HL-60 (cell line): ENCODE results near the gene EGFR.

Experiments
- GABPA ChIP-seq: IDR thresholded peaks from 2 replicates; pipeline ENCODE4 v1.6.1; 2012; ENCODE audit warnings: low read depth
- POLR2AphosphoS5 ChIP-seq: IDR thresholded peaks from 2 replicates; pipeline ENCODE4 v1.6.1; 2012; ENCODE audit warnings: low read depth
- TF ChIP-seq, protein P1 (sequence below): IDR thresholded peaks from one replicate; pipeline ENCODE4 v1.5.1; 2011; ENCODE audit warnings: low read length, control low read depth, inconsistent platforms; ENCODE audit not compliant: insufficient read depth
- TF ChIP-seq, protein P2 (sequence below): IDR thresholded peaks from 2 replicates; pipeline ENCODE4 v1.6.1; 2012; ENCODE audit warnings: low read depth; ENCODE audit not compliant: insufficient replicate concordance

DNA sequence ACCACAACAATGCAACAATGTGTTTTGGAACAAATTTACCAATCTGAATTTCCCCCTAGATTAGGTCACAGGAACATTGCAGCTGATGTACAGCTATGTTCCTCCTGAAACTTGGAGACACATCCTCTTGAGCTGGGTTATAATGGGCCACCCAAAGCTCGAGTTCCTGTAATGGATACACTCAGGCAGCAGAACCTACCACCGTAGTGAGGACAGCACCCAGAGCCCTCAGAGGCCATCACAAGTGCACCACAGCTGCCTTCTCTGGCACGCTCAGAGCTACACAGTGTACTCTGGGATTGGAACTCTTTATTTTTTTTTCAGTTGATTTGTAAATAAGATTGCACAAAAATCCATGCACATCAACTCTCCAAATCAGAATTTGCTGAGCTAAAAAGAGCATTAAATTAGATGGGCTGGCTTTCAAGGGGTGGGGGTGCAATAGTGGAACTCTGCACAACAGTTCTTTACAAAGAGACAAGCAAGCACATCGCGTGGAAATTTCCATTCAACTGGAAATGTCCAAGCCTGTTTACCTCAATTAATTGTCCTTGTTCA is 56.7 kb downstream of the EGFR start:
- TF ChIP-seq, protein P1, sequence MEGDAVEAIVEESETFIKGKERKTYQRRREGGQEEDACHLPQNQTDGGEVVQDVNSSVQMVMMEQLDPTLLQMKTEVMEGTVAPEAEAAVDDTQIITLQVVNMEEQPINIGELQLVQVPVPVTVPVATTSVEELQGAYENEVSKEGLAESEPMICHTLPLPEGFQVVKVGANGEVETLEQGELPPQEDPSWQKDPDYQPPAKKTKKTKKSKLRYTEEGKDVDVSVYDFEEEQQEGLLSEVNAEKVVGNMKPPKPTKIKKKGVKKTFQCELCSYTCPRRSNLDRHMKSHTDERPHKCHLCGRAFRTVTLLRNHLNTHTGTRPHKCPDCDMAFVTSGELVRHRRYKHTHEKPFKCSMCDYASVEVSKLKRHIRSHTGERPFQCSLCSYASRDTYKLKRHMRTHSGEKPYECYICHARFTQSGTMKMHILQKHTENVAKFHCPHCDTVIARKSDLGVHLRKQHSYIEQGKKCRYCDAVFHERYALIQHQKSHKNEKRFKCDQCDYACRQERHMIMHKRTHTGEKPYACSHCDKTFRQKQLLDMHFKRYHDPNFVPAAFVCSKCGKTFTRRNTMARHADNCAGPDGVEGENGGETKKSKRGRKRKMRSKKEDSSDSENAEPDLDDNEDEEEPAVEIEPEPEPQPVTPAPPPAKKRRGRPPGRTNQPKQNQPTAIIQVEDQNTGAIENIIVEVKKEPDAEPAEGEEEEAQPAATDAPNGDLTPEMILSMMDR, result no peak
- TF ChIP-seq, protein P2, sequence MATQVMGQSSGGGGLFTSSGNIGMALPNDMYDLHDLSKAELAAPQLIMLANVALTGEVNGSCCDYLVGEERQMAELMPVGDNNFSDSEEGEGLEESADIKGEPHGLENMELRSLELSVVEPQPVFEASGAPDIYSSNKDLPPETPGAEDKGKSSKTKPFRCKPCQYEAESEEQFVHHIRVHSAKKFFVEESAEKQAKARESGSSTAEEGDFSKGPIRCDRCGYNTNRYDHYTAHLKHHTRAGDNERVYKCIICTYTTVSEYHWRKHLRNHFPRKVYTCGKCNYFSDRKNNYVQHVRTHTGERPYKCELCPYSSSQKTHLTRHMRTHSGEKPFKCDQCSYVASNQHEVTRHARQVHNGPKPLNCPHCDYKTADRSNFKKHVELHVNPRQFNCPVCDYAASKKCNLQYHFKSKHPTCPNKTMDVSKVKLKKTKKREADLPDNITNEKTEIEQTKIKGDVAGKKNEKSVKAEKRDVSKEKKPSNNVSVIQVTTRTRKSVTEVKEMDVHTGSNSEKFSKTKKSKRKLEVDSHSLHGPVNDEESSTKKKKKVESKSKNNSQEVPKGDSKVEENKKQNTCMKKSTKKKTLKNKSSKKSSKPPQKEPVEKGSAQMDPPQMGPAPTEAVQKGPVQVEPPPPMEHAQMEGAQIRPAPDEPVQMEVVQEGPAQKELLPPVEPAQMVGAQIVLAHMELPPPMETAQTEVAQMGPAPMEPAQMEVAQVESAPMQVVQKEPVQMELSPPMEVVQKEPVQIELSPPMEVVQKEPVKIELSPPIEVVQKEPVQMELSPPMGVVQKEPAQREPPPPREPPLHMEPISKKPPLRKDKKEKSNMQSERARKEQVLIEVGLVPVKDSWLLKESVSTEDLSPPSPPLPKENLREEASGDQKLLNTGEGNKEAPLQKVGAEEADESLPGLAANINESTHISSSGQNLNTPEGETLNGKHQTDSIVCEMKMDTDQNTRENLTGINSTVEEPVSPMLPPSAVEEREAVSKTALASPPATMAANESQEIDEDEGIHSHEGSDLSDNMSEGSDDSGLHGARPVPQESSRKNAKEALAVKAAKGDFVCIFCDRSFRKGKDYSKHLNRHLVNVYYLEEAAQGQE, result no peak
- TF ChIP-seq POLR2AphosphoS5 (no peak), GABPA (no peak)
